NCI-H345 treated with DMSO at 0.1 percent for 48 hours (cell line): ENCODE results near the gene DACT1.
"Not testable (repeated sequence)": the region's sequence is repeated elsewhere in the genome, so short reads cannot be mapped to it uniquely, and the experiment has no call there.

ENCODE experiments used
- DNase-seq: peaks from one replicate; lab custom pipeline; 2025; ENCODE audit not compliant: unreplicated experiment; lab: John Stamatoyannopoulos, UW

Gene DACT1, protein sequence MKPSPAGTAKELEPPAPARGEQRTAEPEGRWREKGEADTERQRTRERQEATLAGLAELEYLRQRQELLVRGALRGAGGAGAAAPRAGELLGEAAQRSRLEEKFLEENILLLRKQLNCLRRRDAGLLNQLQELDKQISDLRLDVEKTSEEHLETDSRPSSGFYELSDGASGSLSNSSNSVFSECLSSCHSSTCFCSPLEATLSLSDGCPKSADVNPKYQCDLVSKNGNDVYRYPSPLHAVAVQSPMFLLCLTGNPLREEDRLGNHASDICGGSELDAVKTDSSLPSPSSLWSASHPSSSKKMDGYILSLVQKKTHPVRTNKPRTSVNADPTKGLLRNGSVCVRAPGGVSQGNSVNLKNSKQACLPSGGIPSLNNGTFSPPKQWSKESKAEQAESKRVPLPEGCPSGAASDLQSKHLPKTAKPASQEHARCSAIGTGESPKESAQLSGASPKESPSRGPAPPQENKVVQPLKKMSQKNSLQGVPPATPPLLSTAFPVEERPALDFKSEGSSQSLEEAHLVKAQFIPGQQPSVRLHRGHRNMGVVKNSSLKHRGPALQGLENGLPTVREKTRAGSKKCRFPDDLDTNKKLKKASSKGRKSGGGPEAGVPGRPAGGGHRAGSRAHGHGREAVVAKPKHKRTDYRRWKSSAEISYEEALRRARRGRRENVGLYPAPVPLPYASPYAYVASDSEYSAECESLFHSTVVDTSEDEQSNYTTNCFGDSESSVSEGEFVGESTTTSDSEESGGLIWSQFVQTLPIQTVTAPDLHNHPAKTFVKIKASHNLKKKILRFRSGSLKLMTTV

GRCh38 chr14:58637391-58638230 is at the start of gene DACT1:
DACT1 (plus strand) TSS chr14:58637962; CDS start chr14:58638203, 241 bp downstream.
- DNase-seq, result no peak

GRCh38 chr14:58588321-58588720 is 49.4 kb upstream of the DACT1 start:
- DNase-seq, result not testable (repeated sequence)

- DNase-seq, result no peak
Measured at GRCh38 chr14:58593977-58594376, 43.8 kb upstream of the DACT1 start.

DNA sequence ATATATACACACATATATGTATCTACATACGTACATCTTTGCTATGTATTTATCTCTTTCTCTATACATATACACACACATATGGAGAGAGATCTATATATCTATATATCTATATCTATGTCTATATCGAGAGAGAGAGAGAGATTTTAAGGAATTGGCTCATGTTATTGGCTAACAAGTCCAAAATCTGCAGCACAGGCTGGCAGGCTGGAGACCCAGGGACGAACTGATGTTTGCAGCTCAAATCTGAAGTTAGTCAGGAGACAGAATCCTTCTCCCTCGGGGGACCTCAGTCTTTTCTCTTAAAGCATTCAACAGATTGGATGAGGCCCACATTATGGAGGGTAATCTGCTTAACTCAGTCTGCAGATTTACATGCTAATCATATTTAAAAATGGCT is 40.7 kb upstream of the DACT1 start:
- no peak for DNase-seq

- DNase-seq, result no peak
Measured at GRCh38 chr14:58598028-58598803, 39.5 kb upstream of the DACT1 start.

- no peak for DNase-seq
Measured at GRCh38 chr14:58598804-58599525, 38.8 kb upstream of the DACT1 start.

DNA sequence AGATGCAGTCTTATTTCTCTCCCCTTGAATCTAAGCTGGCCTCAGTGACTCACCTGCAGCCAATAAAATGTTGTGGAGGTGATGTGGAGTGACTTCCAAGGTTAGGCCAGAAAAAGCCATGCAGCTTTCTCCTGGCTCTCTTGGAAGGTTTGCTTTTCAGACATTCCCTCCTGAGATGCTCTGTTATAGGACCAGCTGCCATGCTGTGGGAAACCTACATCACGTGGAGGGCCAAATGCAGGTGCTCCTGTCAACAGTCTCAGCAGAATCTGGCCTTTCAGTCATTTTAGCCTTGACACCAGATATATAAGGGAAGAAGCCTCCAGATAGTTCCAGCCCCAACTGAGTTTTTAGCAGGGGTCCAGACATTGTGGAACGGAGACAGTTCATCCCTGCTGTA is 38.1 kb upstream of the DACT1 start:
- no peak for DNase-seq

- DNase-seq, result no peak
Measured at GRCh38 chr14:58605465-58605864, 32.3 kb upstream of the DACT1 start.

DNA sequence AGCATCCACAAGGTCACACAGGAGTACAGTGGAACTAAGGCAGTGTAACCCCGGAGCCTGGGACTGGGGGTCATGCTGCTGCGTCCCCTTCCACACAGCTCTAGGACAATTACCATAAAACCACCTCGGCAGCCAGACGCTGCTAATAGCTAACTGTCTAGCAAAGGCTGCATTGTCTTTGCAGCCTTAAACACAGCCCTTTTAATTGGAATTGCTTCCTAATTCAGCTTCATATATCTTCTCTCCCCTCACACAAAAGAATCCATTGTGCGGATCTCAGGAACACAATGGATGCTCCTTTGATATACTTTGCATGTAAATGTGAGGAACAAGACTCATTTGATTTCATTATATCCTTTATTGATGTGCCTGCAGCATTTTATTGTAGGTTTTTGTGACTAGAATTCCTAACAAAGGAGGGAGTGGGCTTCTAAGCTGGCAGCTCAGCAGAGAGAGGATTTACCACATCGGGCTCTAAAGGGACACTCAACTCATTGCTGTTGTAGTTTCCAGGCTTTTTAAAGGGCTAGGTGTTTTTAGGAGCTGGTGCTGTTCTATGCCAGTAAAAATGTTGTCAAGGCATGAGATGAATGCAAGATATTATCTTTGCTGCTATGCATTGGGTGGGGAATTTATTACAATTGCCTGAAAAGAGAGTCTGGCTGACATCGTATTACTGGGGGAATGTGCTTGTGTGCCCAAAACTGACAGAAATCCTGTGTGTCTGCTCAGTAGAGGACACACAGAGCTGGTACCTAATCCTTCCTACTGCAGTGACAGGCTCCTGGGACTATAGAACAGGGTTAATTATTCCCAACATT is 30.4 kb upstream of the DACT1 start:
- DNase-seq, result no peak

GRCh38 chr14:58607952-58608317 is 29.8 kb upstream of the DACT1 start:
- DNase-seq, result no peak

GRCh38 chr14:58617619-58618018 is 20.1 kb upstream of the DACT1 start:
- no peak for DNase-seq

GRCh38 chr14:58620011-58620410 is 17.8 kb upstream of the DACT1 start:
- DNase-seq, result no peak

- no peak for DNase-seq
Measured at GRCh38 chr14:58625438-58625837, 12.3 kb upstream of the DACT1 start.

DNA sequence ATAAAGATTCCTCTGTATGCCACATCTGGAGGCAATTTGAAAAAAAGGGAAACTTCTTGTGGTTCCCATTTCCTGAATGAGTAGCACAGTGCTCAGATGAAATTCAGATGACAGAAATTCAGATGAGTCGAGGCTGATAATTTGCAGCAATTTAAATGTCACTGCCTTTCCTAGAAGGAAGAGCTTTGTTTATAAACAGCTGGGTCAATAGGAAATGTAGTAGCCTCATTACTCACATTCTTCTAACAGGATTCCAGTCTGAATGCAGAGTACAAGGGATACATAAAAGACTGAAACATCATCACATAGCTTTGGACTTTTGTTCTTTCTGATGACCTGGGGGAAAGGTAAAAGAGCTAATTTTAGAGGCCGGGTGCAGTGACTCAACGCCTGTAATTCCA is 11.3 kb upstream of the DACT1 start:
- DNase-seq, result no peak

DNA sequence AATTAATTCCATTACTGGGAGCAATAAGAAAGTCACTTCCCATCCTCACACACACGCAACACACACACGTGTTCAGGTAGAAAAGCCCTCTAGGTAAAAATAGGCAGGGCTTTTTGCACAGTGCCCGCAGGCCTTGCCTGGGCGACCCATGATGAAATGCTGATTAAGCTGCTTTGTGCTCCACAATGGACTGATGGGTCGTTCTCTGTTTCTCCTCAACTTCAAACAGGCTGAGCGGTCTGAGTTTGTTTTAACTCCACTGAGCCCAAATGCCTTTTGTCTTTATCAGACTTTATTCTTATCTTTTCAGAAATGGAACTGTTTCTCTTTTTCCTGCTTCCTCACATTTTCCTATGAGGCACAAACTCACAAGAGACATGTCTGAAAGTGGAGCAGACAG is 9.4 kb upstream of the DACT1 start:
- no peak for DNase-seq

DNA sequence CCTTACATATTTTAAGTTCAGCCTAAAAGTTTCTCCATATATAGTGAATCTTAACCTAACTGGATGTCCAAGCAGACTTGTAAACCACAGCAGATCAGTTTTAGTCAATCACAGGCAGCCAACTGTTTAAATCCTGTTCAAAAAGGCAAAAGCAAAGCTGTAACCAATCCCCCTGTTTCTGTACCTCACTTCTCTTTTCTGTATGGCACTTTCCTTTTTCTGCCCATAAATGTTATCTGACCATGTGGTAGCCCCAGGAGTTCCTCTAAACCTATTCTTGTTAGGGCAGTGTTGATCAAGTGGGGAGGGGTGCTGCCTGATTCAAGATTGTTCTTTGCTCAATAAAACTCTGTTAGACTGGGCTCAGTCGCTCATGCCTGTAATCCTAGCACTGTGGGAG is 8.5 kb upstream of the DACT1 start:
- DNase-seq, result no peak

- DNase-seq, result no peak
Measured at GRCh38 chr14:58631732-58632131, 6.0 kb upstream of the DACT1 start.

- no peak for DNase-seq
Measured at GRCh38 chr14:58633831-58634230, 3.9 kb upstream of the DACT1 start.

GRCh38 chr14:58634406-58635090 is 3.2 kb upstream of the DACT1 start:
- DNase-seq, result no peak
